Osteocyte (in vitro differentiated cells): ENCODE results near the gene CPLANE2. TPM values are rescaled to one million over a fixed set of nuclear protein-coding genes. Genes with fewer than 3 reads are reported as not detected.

Experiments used
- DNase-seq: peaks from one replicate; pipeline ENCODE4 v3.0.0; 2021; ENCODE audit warnings: mixed read lengths; ENCODE audit not compliant: unreplicated experiment; ENCODE audit errors: extremely low spot score
- H3K27ac Mint-ChIP-seq: one replicate; pipeline ENCODE4 v1.8.0; 2021; ENCODE audit warnings: mild to moderate bottlenecking, mixed read lengths; ENCODE audit not compliant: unreplicated experiment
- H3K27me3 Mint-ChIP-seq: one replicate; pipeline ENCODE4 v1.8.0; 2021; ENCODE audit warnings: mixed read lengths; ENCODE audit not compliant: unreplicated experiment
- H3K36me3 Mint-ChIP-seq: one replicate; pipeline ENCODE4 v1.8.0; 2021; ENCODE audit warnings: mixed read lengths; ENCODE audit not compliant: unreplicated experiment
- H3K4me1 Mint-ChIP-seq: one replicate; pipeline ENCODE4 v1.8.0; 2021; ENCODE audit warnings: mixed read lengths; ENCODE audit not compliant: unreplicated experiment
- H3K4me3 Mint-ChIP-seq: one replicate; pipeline ENCODE4 v1.8.0; 2021; ENCODE audit warnings: mild to moderate bottlenecking, moderate library complexity, mixed read lengths; ENCODE audit not compliant: unreplicated experiment
- H3K9me3 Mint-ChIP-seq: one replicate; pipeline ENCODE4 v1.8.0; 2021; ENCODE audit warnings: mixed read lengths; ENCODE audit not compliant: unreplicated experiment
- total RNA-seq: library from RNA; stranded (reverse); gene quantifications from 2 replicates; pipeline ENCODE4 v1.2.1, GENCODE V29; 2021
- TF ChIP-seq, protein P1 (sequence below): fragments of 200-600 bp; sonication (generic); IDR thresholded peaks from 2 replicates; pipeline ENCODE4 v1.5.0; 2021; ENCODE audit warnings: antibody characterized with exemption, mild to moderate bottlenecking, moderate library complexity

CPLANE2 gene
- total RNA-seq, 1 donor from 2014 or later: 11.8 TPM

DNA sequence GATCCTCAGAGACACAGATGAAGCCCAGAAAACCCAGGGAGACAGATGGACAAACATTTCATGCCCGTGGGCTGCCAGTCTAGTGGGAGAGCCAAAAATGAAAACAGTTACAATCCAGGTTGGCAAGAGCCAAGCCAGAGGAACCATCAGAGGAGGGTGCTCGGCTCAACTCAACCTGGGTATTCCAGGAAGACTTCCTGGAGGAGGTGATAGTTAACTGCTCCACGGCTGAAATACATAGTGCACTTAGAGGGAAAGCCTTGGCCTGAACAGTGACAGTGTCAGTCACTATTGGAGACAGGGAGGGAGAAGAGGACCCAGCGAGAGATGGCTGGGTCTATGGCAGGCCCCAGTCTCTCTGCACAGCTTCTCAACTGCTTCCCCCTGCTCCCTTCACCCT, 26.4 kb downstream of the CPLANE2 start:
- Mint-ChIP-seq H3K27ac (peak overlapping the region; percentile 57), H3K4me3 (no peak overlapping the region)
- no peak for DNase-seq

DNA sequence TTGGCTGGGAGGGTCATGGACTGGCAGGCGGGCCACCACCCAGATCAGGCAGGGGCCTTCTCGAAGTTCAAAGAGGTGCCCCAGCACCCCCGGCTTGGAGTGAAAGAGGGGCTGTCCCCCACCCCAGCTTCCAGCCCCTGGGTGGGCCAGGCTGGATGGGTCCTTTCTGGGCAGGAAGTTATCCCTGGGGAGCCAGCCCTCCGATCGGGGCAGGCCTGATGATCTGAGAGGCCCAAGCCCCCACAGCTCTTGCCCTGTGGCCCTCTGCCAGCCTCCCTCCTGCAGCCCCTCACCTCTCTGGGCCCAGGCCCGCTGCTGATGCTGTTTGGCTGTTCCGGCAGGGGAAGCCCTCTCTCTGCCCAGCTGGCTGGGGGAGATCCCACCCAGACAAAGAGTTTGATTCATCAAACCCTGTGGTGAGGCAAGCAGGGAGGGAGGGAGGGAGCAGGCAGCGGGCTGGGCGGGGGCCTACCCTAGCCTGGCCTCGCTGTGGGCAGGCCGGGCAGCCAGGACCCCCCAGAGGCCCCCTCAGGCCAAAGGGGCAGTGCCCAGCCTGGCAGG, 27.1 kb downstream of the CPLANE2 start:
- DNase-seq: no peak
- Mint-ChIP-seq H3K27me3 (no peaks in the 10 kb centered on the region), H3K27ac (peak overlapping the region; percentile 57), H3K9me3 (no peaks in the 10 kb centered on the region), H3K4me3 (no peak overlapping the region), H3K36me3 (no peaks in the 10 kb centered on the region), H3K4me1 (peaks cover 24% of the 10 kb centered on the region)
- TF ChIP-seq, protein P1, sequence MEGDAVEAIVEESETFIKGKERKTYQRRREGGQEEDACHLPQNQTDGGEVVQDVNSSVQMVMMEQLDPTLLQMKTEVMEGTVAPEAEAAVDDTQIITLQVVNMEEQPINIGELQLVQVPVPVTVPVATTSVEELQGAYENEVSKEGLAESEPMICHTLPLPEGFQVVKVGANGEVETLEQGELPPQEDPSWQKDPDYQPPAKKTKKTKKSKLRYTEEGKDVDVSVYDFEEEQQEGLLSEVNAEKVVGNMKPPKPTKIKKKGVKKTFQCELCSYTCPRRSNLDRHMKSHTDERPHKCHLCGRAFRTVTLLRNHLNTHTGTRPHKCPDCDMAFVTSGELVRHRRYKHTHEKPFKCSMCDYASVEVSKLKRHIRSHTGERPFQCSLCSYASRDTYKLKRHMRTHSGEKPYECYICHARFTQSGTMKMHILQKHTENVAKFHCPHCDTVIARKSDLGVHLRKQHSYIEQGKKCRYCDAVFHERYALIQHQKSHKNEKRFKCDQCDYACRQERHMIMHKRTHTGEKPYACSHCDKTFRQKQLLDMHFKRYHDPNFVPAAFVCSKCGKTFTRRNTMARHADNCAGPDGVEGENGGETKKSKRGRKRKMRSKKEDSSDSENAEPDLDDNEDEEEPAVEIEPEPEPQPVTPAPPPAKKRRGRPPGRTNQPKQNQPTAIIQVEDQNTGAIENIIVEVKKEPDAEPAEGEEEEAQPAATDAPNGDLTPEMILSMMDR: no peak

More for the DNA sequence above, 26.4 kb downstream of the CPLANE2 start:
- TF ChIP-seq, protein P1: no peak
- Mint-ChIP-seq H3K36me3 (no peaks in the 10 kb centered on the region), H3K9me3 (no peaks in the 10 kb centered on the region), H3K4me1 (peaks cover 24% of the 10 kb centered on the region), H3K27me3 (no peaks in the 10 kb centered on the region)

DNA sequence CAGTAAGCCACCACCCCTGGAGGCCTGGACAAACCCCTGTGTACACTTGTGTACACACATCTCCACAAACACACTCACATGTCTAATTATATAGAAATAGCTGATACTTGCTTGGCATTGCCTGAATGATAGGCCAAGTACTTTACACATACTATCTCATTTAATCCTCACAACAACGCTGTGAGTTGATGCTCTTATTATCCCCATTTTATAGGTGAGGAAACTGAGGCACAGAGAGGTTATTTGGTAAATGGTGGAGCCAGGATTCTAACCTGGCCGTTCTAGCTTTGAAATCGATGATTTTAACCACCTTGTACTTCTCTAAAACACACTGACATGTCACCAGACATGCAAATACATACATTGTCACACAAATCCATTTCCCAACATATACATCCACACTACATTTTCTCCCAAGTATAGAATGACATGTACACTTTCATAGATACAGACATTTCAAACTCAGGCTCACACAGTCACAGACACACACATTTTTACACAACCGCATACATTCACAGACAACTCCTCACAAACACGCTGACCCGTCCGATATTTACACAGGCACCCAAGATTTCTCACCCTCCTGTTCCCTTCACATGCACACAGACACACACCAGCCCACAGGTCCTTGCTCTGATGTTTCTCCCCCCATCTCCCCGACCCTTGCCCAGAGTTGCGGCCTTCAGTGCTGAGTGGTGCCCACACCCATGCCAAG, 27.7 kb downstream of the CPLANE2 start:
- TF ChIP-seq, protein P1: no peak
- Mint-ChIP-seq H3K27me3 (no peaks in the 10 kb centered on the region), H3K9me3 (no peaks in the 10 kb centered on the region), H3K4me1 (peaks cover 24% of the 10 kb centered on the region), H3K36me3 (no peaks in the 10 kb centered on the region), H3K4me3 (no peak overlapping the region), H3K27ac (peak overlapping the region; percentile 61)
- DNase-seq: no peak

DNA sequence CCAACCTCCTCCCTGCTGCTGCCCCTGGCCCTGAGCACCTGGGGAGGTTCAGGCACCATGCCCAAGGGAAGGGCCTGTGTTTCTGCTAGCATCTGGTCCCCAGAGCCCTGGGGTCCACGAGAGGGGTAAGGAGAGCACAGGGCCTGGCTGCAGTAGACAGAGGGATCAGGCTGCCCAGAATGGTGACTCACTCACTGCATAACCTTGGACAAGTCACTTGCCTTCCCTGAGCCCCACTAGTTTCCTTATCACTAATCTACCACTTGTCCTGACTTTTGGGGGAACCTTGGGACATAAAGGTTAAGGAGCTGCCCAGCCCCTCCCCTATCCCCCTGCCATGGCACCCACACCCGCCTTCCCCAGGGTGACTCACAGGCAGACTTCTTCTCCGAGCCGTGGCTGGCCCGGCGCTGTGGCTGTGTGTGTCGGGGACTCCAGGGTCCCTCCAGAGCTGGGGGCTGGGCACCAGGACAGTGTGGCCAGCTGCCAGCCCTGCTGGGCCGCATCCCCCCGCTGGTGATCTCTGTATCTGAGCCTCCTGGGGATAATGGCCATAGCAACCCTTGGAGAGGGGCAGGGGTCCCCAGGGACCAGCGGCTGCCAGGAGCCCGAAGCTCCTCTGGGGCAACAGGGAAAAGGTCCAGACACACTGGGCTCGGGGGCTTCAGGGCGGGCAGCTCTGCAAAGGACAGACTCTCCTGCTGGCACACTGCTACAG, 28.6 kb downstream of the CPLANE2 start:
- Mint-ChIP-seq H3K27me3 (no peaks in the 10 kb centered on the region), H3K36me3 (no peaks in the 10 kb centered on the region), H3K9me3 (no peaks in the 10 kb centered on the region), H3K4me3 (peak overlapping the region; percentile 35), H3K27ac (no peak overlapping the region), H3K4me1 (peaks cover 24% of the 10 kb centered on the region)
- TF ChIP-seq, protein P1: no peak
- DNase-seq: no peak
